GM18907 (cell line): ENCODE data around the gene SRR.
"Not testable (repeated sequence)": the region's sequence is repeated elsewhere in the genome, so short reads cannot be mapped to it uniquely, and the experiment has no call there.

Experiments
- ATAC-seq: cut with Tn5 transposase; IDR thresholded peaks from one replicate; pipeline ENCODE4 v1.9.1; 2021; ENCODE audit warnings: mild to moderate bottlenecking, moderate library complexity; ENCODE audit not compliant: unreplicated experiment

Gene SRR, protein sequence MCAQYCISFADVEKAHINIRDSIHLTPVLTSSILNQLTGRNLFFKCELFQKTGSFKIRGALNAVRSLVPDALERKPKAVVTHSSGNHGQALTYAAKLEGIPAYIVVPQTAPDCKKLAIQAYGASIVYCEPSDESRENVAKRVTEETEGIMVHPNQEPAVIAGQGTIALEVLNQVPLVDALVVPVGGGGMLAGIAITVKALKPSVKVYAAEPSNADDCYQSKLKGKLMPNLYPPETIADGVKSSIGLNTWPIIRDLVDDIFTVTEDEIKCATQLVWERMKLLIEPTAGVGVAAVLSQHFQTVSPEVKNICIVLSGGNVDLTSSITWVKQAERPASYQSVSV

DNA sequence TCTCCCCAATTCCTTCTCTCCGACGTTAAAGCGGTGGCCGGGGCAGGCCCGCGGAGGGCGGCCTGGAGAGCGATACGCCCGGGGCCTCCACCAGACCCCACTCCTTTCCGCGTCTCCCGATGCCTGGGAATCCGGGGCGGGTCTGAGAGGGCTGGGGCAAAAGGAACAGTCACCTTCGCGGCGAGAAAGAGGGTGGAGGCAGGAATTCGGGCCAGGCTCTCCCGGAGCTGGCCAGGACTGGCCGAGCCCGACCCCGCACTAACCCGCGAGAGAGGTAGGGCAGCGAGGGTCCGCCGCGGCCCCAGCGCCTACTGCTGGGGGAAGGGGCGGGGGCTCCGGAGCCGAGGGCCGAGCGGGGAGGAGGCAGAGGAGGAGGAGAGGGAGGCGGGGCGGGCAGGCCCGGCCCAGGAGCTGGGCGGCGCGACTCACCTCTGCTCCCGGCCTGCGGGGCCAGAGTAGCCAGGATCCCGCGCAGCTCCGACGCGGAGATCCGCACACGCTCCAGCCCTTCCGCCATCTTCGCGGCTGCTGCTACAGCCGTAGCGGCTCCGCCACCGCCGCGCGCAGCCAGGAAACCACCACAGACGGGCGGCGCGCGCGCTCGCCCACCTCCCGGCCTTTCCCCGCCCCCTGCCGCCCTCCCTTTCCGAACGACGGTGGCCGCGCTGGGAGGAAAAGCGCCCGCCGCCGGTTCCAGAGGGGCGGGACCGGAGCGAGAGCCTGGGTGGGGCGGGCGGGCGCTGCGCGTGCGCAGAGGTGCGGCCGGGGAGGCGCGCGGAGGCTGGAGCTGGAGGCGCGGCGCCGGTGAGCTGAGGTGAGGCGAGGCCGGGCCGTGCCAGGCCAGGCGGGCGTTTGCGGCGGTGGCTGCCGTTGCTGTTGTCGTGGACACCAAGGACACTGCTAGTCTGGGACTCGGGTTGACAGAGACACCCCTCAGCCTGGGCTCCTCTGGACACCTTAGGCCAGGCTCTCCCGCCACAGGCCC, at the start of gene SRR, which contains the start of gene SMG6:
Gene SRR (plus strand): TSS at position 747 of the 985 bp plus-strand sequence. CDS start 11,611 bp downstream, outside the sequence.
Gene SMG6 (minus strand): TSS at position 582 of the 985 bp plus-strand sequence. CDS start 65 bp downstream, at position 517.
- ATAC-seq: peak; percentile 75

- ATAC-seq: not testable (repeated sequence)
Observed at GRCh38 chr17:2258830-2259229, 44.9 kb upstream of the SRR start.

GRCh38 chr17:2259769-2260536, 43.8 kb upstream of the SRR start:
- ATAC-seq: peak; percentile 58

GRCh38 chr17:2262135-2262587, 41.6 kb upstream of the SRR start:
- no peak for ATAC-seq

GRCh38 chr17:2263183-2264066, 40.3 kb upstream of the SRR start:
- no peak for ATAC-seq

DNA sequence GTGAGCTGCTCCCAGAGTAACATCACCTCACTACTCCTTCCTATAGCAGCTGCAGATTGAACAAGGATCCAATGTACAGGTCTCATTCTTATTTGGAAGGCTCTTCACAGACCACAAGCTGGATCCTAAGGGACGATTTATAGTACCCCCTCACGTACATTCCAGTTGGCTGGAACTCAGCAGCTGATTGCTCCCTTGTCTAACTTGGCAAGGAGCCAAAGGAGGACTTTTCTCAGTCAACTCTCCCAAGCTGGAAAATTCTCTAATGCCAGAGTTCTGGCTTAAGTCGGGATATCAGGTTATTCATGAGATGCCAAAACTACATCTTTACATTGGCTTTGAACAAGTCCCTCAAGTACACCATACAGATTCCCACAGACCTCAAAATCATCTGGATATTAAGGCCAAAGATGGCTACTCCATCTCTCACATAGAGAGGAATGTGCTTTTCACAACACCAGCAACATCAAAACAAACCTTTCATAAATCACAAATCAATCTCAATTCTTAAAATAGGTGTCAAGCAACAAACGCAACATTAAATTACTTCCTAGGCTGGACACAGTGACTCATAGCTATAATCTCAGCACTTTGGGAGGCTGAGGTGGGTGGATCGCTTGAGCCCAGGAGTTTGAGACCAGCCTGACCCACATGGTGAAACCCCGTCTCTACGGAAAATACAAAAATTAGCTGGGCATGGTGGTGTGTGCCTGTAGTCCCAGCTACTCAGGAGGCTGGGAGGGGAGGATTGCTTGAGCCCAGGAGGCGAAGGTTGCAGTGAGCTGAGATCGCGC, 39.5 kb upstream of the SRR start:
- no peak for ATAC-seq

- ATAC-seq: not testable (repeated sequence)
Observed at GRCh38 chr17:2265166-2265565, 38.6 kb upstream of the SRR start.

GRCh38 chr17:2266045-2266864, 37.5 kb upstream of the SRR start:
- peak; percentile 73 for ATAC-seq

DNA sequence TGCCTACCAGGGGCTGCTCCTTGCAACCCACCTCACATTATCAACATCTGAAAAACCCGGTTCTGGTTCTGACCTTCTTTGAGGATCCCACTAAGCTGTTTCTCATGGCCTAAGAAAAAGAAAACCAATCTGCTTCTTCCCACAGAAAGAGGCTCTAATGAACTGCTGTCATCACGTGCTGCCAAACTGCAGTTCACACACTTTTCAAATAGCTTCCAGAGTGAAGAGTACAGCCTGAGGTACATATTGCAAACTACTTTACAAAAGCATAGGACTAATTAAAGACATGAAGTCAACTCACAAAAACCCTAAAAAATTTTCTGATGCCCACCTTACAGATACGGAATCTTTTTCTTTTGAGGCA, 36.9 kb upstream of the SRR start:
- ATAC-seq: peak; percentile 21

DNA sequence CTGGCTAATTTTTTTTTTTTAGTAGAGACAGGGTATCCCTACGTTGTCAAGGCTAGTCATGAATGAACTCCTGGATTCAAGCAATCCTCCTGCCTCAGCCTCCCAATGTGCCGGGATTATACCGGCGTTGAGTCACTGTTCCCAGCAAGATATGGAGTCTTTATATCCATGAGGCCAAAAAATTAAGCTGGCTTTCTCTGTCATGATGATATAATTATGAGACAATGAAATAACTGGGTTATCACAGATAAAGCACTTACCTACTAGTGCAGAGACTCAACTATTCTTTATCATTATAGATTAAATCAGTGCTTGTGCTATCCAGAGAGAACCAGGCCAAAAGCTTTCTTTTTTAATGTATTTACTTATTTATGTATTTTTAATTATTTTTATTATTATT, 36.4 kb upstream of the SRR start:
- ATAC-seq: no peak

DNA sequence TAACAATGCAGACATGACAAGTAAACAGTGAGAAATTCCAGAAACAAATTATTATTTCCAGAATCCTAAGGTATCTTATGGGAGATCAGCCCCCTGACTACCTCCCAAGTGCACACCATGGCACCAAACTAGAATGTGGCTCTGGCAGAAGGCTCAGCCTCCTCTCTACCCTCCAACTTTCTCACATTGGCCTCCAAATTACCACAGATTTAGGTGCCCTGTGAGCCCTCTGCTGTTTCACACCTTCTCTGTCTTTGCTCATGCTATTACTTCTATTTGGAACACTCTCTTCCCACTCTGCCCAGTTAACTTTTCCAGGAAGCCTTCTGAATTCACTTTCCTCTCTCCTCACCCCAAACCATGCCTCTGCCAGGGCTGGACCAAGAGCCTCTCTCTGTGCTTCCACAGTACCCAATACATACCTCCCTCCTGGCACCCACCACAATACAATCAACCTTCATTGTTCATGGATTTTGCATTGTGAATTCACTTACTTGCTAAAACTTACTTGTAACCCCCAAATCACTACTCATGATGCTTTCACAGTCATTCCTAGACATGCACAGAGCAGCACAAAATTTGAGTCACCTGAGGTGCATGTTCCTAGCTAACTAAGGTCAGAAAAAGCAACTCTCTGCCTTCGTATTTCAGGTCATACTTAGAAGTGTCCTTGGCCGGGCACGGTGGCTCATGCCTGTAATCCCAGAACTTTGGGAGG, 31.6 kb upstream of the SRR start:
- ATAC-seq: no peak

DNA sequence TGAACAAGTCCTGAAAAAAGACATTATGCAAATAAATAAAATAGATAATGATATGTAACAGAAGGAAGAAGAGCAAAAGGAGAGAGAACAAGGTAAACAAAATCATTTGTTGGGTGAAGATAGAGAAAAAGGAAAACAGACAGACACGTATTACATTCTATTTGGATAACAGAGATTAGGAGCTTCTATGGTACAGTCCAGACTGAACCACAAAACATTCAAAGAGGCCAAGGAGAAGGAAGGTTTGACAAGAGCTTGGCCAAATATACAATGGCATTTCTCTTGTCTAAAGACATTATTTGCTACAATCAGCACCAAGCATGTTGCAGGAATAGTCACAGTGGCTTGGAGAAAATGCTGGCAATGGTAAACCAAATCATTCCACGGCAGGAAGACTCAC, 29.3 kb upstream of the SRR start:
- ATAC-seq: no peak

GRCh38 chr17:2275722-2276121, 28.0 kb upstream of the SRR start:
- ATAC-seq: no peak

DNA sequence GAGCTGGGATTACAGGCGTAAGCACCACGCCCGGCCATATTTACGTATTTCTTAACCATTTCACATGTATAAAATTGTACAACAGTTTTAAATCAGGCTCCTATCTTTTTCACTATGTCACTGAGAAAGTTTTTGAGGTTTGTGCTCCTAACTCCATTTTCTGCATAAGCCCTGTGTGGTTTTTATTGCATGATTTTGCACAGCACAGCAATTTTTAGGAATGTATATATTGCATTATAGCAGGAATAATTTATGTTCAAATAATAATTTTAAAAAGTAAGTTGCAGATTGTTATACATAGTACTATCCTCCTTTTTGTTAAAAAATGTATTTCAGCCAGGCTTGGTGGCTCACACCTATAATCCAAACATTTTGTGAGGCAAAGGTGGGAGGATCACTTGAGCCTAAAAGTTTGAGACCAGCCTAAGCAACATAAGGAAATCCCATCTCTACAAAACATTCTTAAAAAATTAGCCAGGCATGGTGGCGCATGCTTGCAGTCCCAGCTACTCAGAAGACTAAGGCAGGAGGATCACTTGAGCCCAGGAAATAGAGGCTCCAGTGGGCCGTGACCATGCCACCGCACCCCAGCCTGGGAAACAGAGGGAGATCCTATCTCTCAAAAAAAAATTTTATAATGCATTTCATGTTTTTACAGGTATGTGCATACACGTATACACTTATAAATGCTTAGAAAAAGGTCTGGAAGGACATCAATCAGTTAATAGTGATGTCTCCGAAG, 26.1 kb upstream of the SRR start:
- no peak for ATAC-seq

DNA sequence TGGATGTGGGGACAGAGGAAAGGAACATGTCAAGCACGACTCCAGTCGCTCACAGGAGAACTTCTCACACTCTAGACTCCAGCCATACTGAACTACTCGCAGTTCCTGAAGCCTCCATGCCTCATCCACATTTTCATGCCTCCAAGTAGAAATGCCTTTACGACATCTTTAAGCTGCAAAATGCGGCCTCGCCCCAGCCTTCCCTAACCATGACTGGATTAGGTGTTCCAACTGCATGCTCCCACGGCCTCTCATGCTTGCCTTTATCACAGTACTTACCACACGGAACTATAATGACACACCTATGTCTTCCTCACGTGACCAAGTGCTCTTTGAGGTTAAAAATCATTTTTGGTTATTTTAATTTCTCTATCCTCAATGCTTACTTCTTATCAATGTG, 24.0 kb upstream of the SRR start:
- no peak for ATAC-seq

DNA sequence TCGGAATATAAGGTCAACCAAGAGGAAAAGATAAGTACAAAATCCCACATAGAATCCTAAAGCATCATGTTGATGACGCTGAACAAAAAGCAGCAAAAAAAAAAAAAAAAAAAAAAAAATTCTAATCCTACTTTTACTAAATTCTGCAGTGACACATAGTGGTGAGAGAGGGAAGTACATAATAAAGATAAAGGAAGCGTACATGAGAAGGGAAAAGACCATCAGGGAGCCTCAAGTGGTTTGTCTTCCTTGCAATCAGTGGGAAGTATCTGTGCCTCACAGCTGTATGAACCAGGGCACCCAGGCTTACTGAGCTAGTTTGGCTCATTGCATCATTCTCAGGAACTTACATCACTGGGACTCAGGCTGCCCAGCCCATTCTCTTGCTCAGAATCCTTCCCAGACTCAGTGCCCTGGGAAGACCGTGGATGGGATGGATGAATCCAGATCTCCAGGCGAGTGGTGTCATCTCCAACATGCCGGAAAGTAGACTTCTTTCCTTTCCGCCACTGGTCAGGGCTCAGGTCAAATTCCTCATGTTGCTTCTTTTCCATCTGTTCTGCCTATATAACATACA, 21.4 kb upstream of the SRR start:
- ATAC-seq: no peak

GRCh38 chr17:2283302-2283701, 20.4 kb upstream of the SRR start:
- ATAC-seq: no peak
